AG09309 (cell line): ENCODE data around the gene RANBP3.

Experiments
- DNase-seq: peaks from one replicate; pipeline ENCODE4 v3.0.0-alpha.2; 2010; ENCODE audit warnings: low read depth
- H3K4me3 ChIP-seq: 2 replicates; pipeline ENCODE4 v1.5.1; 2011; ENCODE audit warnings: mild to moderate bottlenecking, low read depth, low read length, moderate library complexity; ENCODE audit not compliant: control insufficient read depth
- CTCF ChIP-seq: IDR thresholded peaks from 2 replicates; pipeline ENCODE4 v1.5.1; 2011; ENCODE audit warnings: mild to moderate bottlenecking, low read depth, low read length, inconsistent platforms; ENCODE audit not compliant: insufficient read depth, control insufficient read depth; ENCODE audit errors: missing control alignments

Gene RANBP3

GRCh38 chr19:5997371-5997770, 19.4 kb upstream of the RANBP3 start:
- H3K4me3 ChIP-seq, result no peak overlapping the region
- no peak for DNase-seq
- TF ChIP-seq CTCF, result no peak

GRCh38 chr19:5996623-5997320, 18.8 kb upstream of the RANBP3 start:
- H3K4me3 ChIP-seq, result no peak overlapping the region
- no peak for DNase-seq
- no peak for TF ChIP-seq CTCF

GRCh38 chr19:5996102-5996501, 18.2 kb upstream of the RANBP3 start:
- no peak overlapping the region for H3K4me3 ChIP-seq
- no peak for DNase-seq
- no peak for TF ChIP-seq CTCF

GRCh38 chr19:5995606-5996005, 17.7 kb upstream of the RANBP3 start:
- no peak overlapping the region for H3K4me3 ChIP-seq
- no peak for DNase-seq
- no peak for TF ChIP-seq CTCF

- no peak for DNase-seq
- no peak overlapping the region for H3K4me3 ChIP-seq
- TF ChIP-seq CTCF, result no peak
Observed at GRCh38 chr19:5994405-5995165, 16.6 kb upstream of the RANBP3 start.

DNA sequence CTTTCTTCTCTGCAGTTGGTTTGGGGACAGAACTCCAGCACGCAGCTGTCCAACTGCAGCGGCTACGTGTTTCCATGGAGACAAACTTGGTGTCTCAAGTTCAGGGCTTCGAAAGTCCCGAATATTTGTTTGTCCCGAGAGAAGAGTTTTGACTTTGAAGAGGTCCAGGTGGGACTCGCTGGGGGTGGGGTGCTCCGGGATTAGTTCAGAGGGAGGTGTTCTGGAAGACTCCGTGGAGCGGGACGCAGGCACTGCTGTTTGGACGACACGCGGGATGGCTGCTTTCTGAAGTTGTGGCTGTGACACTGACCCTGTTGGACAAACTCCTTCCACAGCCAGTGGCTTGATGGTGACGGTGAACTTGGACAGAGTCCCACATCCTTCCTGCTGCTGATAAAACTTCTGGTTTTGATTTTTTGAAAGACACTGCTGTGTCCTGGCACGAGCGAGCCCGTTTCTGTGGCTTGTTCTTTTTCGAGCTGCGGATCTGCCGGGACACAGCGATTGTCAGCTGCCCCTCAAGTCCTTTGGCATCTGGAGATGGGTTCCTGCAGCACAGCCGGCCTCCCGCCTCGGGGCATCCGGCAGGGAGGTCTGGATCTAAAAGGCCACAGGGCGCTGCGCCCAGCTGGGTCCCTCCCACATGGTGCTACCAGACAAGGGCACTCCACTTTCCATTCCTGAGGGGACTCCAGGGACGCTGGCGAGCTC, 15.9 kb upstream of the RANBP3 start:
- no peak for DNase-seq
- H3K4me3 ChIP-seq, result no peak overlapping the region
- no peak for TF ChIP-seq CTCF
